Neural crest cell (in vitro differentiated cells): Measurements from ENCODE around the gene TOMM70. TPM values are rescaled to one million over a fixed set of nuclear protein-coding genes. Genes with fewer than 3 reads are reported as not detected.
A peak's percentile ranks its signal among the peaks of the same experiment; 100 is the strongest.
"Not testable (repeated sequence)": the region's sequence is repeated elsewhere in the genome, so short reads cannot be mapped to it uniquely, and the experiment has no call there.

ENCODE experiments used
- DNase-seq: peaks from one replicate; pipeline ENCODE4 v3.0.0; 2021; ENCODE audit warnings: low read depth, mixed read lengths, low spot score
- H3K27ac Mint-ChIP-seq: one replicate; pipeline ENCODE4 v1.8.0; 2021; ENCODE audit warnings: mild to moderate bottlenecking, mixed read lengths; ENCODE audit not compliant: unreplicated experiment
- H3K27me3 Mint-ChIP-seq: 2 replicates; pipeline ENCODE4 v1.8.0; 2021; ENCODE audit warnings: low read depth, mild to moderate bottlenecking, mixed read lengths
- H3K36me3 Mint-ChIP-seq: 2 replicates; pipeline ENCODE4 v1.8.0; 2021; ENCODE audit warnings: low read depth, mild to moderate bottlenecking, mixed read lengths
- H3K4me1 Mint-ChIP-seq: 2 replicates; pipeline ENCODE4 v1.8.0; 2021; ENCODE audit warnings: mixed read lengths
- H3K4me3 Mint-ChIP-seq: one replicate; pipeline ENCODE4 v1.8.0; 2021; ENCODE audit warnings: mild to moderate bottlenecking, mixed read lengths
- H3K9me3 Mint-ChIP-seq: 2 replicates; pipeline ENCODE4 v1.8.0; 2021; ENCODE audit warnings: mixed read lengths
- CTCF ChIP-seq: fragments of 200-600 bp; sonication (generic); conservative IDR thresholded peaks from 2 replicates; pipeline ENCODE4 v1.5.0; 2021; ENCODE audit warnings: antibody characterized with exemption, mild to moderate bottlenecking
- total RNA-seq: library from RNA; stranded (reverse); gene quantifications from 2 replicates; pipeline ENCODE4 v1.2.1, GENCODE V29; 2021

TOMM70 gene
- total RNA-seq, 1 donor from 2014 or later: 46.1 TPM

DNA sequence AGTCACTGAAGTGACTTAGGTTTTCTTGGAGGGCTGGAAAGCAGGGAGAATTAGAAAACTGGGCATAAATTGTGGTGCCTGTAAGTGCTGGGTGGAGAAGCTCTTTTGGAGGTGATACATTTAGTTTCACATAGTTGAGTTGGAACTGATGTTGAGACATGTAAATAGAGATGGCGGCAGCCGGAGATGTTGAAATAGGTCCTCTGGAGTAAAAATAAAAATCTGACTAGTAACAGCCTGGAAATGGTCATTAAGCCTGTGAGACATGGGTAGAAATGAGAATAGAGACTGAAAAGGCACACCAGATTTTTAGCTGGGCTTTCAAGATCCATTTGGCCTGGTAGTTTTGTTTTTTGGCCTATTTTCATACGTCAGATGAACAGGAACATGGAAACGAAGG is 69.2 kb downstream of the TOMM70 start:
- H3K4me3 Mint-ChIP-seq: no peak overlapping the region
- no peaks in the 10 kb centered on the region for H3K27me3 Mint-ChIP-seq
- TF ChIP-seq CTCF: no peak
- peaks cover 19% of the 10 kb centered on the region for H3K4me1 Mint-ChIP-seq
- no peak for DNase-seq
- no peak overlapping the region for H3K27ac Mint-ChIP-seq
- peaks cover 11% of the 10 kb centered on the region for H3K36me3 Mint-ChIP-seq
- peaks cover 3% of the 10 kb centered on the region for H3K9me3 Mint-ChIP-seq

DNA sequence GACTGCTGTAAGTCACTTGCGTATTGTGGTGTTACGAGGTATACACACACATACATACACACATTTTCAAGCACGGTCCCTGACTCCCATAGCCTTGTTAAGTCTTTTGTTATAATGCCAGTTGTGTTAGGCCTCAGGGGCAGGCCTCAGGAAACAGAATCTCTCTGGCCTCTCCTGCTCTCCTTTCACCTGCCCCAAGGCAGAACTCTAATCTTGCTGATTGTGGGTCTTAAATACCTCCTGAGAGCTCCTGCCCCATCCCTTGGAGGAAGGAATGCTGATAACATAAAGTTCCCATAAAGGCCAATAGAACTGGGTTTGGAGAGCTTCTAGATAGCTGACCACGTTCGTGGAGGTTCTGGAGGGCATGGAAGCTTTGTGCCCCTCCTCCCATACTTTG is 70.2 kb downstream of the TOMM70 start:
- no peaks in the 10 kb centered on the region for H3K27me3 Mint-ChIP-seq
- peaks cover 3% of the 10 kb centered on the region for H3K9me3 Mint-ChIP-seq
- no peak for TF ChIP-seq CTCF
- peaks cover 13% of the 10 kb centered on the region for H3K4me1 Mint-ChIP-seq
- H3K27ac Mint-ChIP-seq: no peak overlapping the region
- no peak for DNase-seq
- H3K4me3 Mint-ChIP-seq: no peak overlapping the region
- H3K36me3 Mint-ChIP-seq: peaks cover 12% of the 10 kb centered on the region

- Mint-ChIP-seq H3K27ac (no peak overlapping the region), H3K9me3 (peaks cover 3% of the 10 kb centered on the region), H3K4me3 (peak overlapping the region; percentile 29), H3K27me3 (no peaks in the 10 kb centered on the region), H3K4me1 (peaks cover 6% of the 10 kb centered on the region), H3K36me3 (peaks cover 12% of the 10 kb centered on the region)
- TF ChIP-seq CTCF: no peak
- DNase-seq: no peak
These were observed 70.9 kb downstream of the TOMM70 start for GRCh38 chr3:100329800-100330489.

- H3K4me3 Mint-ChIP-seq, H3K27ac Mint-ChIP-seq, DNase-seq, H3K27me3 Mint-ChIP-seq, H3K9me3 Mint-ChIP-seq, H3K4me1 Mint-ChIP-seq: not testable (repeated sequence)
- H3K36me3 Mint-ChIP-seq: peaks cover 12% of the 10 kb centered on the region
These were observed 73.5 kb downstream of the TOMM70 start for GRCh38 chr3:100327377-100327776.

DNA sequence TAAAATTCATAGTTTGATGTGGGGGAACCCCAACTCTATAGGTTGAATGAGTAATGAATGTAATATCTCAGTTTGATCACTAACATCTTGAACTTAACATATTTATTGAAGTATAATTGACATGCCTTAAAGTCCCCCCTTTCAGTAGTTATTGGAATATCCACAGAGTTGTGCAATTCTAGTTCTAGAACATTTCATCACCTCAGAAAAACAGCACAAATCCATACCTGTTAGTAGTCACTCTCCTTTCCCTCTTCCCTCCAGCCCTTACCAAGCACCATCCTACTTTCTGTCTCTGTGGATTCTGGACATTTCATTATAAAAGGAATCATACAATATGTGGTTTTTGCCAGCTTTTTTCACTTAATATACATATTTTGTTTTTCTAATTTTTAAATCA is 75.1 kb downstream of the TOMM70 start:
- Mint-ChIP-seq H3K4me1 (no peaks in the 10 kb centered on the region), H3K4me3 (no peak overlapping the region)

More for the DNA sequence above, 75.1 kb downstream of the TOMM70 start:
- Mint-ChIP-seq H3K27ac (no peak overlapping the region), H3K9me3 (peaks cover 3% of the 10 kb centered on the region), H3K36me3 (peaks cover 12% of the 10 kb centered on the region), H3K27me3 (no peaks in the 10 kb centered on the region)
- DNase-seq: no peak
- no peak for TF ChIP-seq CTCF
